Upper lobe of left lung (tissue), 4 donors: ENCODE measurements around the gene ERP27.

Experiments used
- POLR2A ChIP-seq, 4 donors: fragments of 450-650 bp; IDR thresholded peaks; one replicate each; pipeline ENCODE4 v1.5.1; 2016 to 2017; ENCODE audit warnings: antibody characterized with exemption in 4 of 4, mild to moderate bottlenecking in 2 of 4
- TF ChIP-seq, protein P1 (sequence below), 6 experiments: fragments of 450-650 bp in 4 of 6; fragments of 200-600 bp in 2 of 6; sonication (generic) in 2 of 6; IDR thresholded peaks; one replicate each; pipeline ENCODE4 v1.5.1; 2016 to 2019; ENCODE audit warnings: antibody characterized with exemption in 6 of 6

DNA sequence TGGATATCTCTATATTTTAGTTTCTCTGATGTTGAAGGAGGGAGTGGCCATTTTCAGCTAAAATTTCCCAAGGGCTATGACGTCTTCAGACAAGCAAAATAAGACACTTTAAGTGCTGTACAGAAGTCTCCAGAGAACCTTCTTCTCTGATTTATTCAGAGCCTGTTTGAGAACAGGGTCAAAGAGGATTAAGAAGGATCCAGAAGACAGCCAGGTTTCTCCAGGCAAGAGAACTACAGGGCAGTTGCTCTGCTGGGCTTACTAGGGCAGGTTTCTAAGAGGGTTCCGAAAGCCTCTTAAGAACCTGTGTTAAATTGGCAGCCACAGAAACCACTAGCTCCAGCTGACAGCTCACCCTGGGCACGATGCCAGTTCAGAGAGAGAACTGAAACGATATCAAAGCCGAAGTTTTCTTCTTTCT is 53.9 kb downstream of the ERP27 start:
- TF ChIP-seq, protein P1, sequence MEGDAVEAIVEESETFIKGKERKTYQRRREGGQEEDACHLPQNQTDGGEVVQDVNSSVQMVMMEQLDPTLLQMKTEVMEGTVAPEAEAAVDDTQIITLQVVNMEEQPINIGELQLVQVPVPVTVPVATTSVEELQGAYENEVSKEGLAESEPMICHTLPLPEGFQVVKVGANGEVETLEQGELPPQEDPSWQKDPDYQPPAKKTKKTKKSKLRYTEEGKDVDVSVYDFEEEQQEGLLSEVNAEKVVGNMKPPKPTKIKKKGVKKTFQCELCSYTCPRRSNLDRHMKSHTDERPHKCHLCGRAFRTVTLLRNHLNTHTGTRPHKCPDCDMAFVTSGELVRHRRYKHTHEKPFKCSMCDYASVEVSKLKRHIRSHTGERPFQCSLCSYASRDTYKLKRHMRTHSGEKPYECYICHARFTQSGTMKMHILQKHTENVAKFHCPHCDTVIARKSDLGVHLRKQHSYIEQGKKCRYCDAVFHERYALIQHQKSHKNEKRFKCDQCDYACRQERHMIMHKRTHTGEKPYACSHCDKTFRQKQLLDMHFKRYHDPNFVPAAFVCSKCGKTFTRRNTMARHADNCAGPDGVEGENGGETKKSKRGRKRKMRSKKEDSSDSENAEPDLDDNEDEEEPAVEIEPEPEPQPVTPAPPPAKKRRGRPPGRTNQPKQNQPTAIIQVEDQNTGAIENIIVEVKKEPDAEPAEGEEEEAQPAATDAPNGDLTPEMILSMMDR (IDR thresholded peaks at IDR 0.05) = no peak
- no peak for TF ChIP-seq POLR2A (IDR thresholded peaks at IDR 0.05)
